ENCODE data around the gene TENM3. TPM values are rescaled to one million over a fixed set of nuclear protein-coding genes. Genes with fewer than 3 reads are reported as not detected.

The TENM3 gene
- total and polyA plus RNA-seq, 12 donors, result 2.6 to 54.4 (median 42.8) TPM

DNA sequence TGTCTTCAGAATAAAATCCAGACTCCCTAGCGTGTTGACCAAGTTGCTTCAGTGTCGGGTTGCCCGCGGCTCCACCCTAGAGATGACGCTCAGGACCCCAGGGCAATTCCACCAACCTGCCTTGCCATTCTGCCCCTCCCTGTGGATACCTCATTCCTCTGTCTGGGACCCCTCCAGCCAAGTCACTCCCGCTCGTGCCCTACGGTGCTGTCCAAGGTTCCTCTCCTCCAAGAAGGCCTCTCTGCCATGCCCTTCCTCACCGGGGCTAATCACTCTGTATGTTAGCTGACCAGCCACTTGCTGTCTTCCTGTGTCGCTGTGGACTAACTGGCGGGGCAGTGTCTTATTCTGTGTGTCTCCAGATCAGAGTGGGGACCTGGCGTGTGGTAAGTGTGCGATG is 46.6 kb downstream of the TENM3 start:
- DNase-seq, result no peak
- no peaks in the 10 kb centered on the region for H3K9me3 ChIP-seq (replicated peaks in 1 of 3)
- TF ChIP-seq POLR2A (IDR thresholded peaks at IDR 0.05) (no peak), CTCF (IDR thresholded peaks at IDR 0.05) (no peak)
- H3K4me3 ChIP-seq, result no peak overlapping the region
- H3K4me1 ChIP-seq (replicated peaks in 1 of 2), result no peaks in the 10 kb centered on the region
- no peaks in the 10 kb centered on the region for H3K36me3 ChIP-seq (replicated peaks in 1 of 2)
- H3K27me3 ChIP-seq, result no peaks in the 10 kb centered on the region
- WGBS, 4 donors, result 90 to 93% (median 90%) methylated on average over 11 to 13 of the region's 13 CpGs
- intact Hi-C loops (cut with DNase I), result no loop called here
- H3K27ac ChIP-seq, result no peak overlapping the region

DNA sequence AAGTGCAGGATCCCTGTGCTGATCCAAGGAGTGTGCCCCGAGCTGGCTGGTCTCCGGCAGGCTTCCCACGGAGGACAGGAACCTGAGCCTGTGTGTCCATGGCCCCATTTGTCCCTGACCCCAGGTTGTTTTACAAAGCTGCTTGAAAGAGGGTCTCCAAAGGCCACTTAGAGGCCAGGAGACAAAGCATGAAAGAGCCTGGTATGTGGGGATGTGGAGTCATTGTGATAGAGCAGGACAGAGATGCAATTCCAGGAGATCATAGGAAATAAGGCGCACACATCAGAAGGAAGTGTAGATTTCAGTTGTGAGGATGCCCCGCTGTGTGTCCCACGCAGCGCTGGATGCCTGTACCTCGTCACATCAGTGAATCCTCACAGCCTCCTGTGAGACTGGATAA is 48.0 kb downstream of the TENM3 start:
- 91 to 95% (median 93%) methylated on average over 8 of the region's 8 CpGs for WGBS, 4 donors
- no peaks in the 10 kb centered on the region for H3K9me3 ChIP-seq (replicated peaks in 1 of 3)
- no peak for DNase-seq
- no peak overlapping the region for H3K4me3 ChIP-seq
- H3K36me3 ChIP-seq (replicated peaks in 1 of 2), result no peaks in the 10 kb centered on the region
- H3K27ac ChIP-seq, result no peak overlapping the region
- H3K27me3 ChIP-seq, result no peaks in the 10 kb centered on the region
- intact Hi-C loops (cut with DNase I), result no loop called here
- no peak for TF ChIP-seq POLR2A (IDR thresholded peaks at IDR 0.05)
- TF ChIP-seq CTCF (IDR thresholded peaks at IDR 0.05), result no peak
- H3K4me1 ChIP-seq (replicated peaks in 1 of 2), result no peaks in the 10 kb centered on the region

GRCh38 chr4:182291597-182292270 is 48.5 kb downstream of the TENM3 start:
- no peaks in the 10 kb centered on the region for H3K27me3 ChIP-seq
- intact Hi-C loops (cut with DNase I), result no loop called here
- no peak overlapping the region for H3K4me3 ChIP-seq
- H3K27ac ChIP-seq, result no peak overlapping the region
- H3K9me3 ChIP-seq (replicated peaks in 1 of 3), result no peaks in the 10 kb centered on the region
- no peaks in the 10 kb centered on the region for H3K36me3 ChIP-seq (replicated peaks in 1 of 2)
- TF ChIP-seq CTCF (IDR thresholded peaks at IDR 0.05) (no peak), POLR2A (IDR thresholded peaks at IDR 0.05) (no peak)
- WGBS, 4 donors, result 82 to 95% (median 85%) methylated on average over 10 to 11 of the region's 11 CpGs
- no peak for DNase-seq
- H3K4me1 ChIP-seq (replicated peaks in 1 of 2), result no peaks in the 10 kb centered on the region

- Histone ChIP-seq H3K4me3 (no peak overlapping the region), H3K4me1 (replicated peaks in 1 of 2) (no peaks in the 10 kb centered on the region), H3K9me3 (replicated peaks in 1 of 3) (no peaks in the 10 kb centered on the region), H3K27ac (no peak overlapping the region), H3K36me3 (replicated peaks in 1 of 2) (no peaks in the 10 kb centered on the region), H3K27me3 (no peaks in the 10 kb centered on the region)
- WGBS, 4 donors, result 80 to 90% (median 87%) methylated on average over 4 of the region's 4 CpGs
- no peak for DNase-seq
- intact Hi-C loops (cut with DNase I), result no loop called here
- TF ChIP-seq POLR2A (IDR thresholded peaks at IDR 0.05) (no peak), CTCF (IDR thresholded peaks at IDR 0.05) (no peak)
These were observed 49.4 kb downstream of the TENM3 start for GRCh38 chr4:182292612-182293011.

Data from adrenal gland (tissue), 12 donors.